ENCODE results near the gene COQ7. TPM values are rescaled to one million over a fixed set of nuclear protein-coding genes. Genes with fewer than 3 reads are reported as not detected.

Gene COQ7
- total RNA-seq, 1 donor from 2014 or later = 22.0 TPM

- no peak for TF ChIP-seq CTCF (IDR thresholded peaks at IDR 0.05; ENCODE audit: insufficient read depth, low read length, poor library complexity, severe bottlenecking)
- Histone ChIP-seq H3K27me3 (ENCODE audit: control insufficient read depth, insufficient read depth, low read length) (no peaks in the 10 kb centered on the region), H3K4me3 (ENCODE audit: low read depth, low read length) (no peak overlapping the region), H3K36me3 (ENCODE audit: control insufficient read depth, insufficient read depth, low read length) (peaks cover 1% of the 10 kb centered on the region)
- DNase-seq (ENCODE audit: low read depth) = no peak
Measured at GRCh38 chr16:19126300-19126699, 58.9 kb downstream of the COQ7 start.

GRCh38 chr16:19127205-19127604, 59.8 kb downstream of the COQ7 start:
- Histone ChIP-seq H3K36me3 (ENCODE audit: control insufficient read depth, insufficient read depth, low read length) (no peaks in the 10 kb centered on the region), H3K27me3 (ENCODE audit: control insufficient read depth, insufficient read depth, low read length) (no peaks in the 10 kb centered on the region), H3K4me3 (ENCODE audit: low read depth, low read length) (no peak overlapping the region)
- DNase-seq (ENCODE audit: low read depth) = no peak
- no peak for TF ChIP-seq CTCF (IDR thresholded peaks at IDR 0.05; ENCODE audit: insufficient read depth, low read length, poor library complexity, severe bottlenecking)

GRCh38 chr16:19127674-19128131, 60.3 kb downstream of the COQ7 start:
- no peak overlapping the region for H3K4me3 ChIP-seq (ENCODE audit: low read depth, low read length)

GRCh38 chr16:19128454-19129200, 61.2 kb downstream of the COQ7 start:
- TF ChIP-seq CTCF (IDR thresholded peaks at IDR 0.05; ENCODE audit: insufficient read depth, low read length, poor library complexity, severe bottlenecking) = no peak
- DNase-seq (ENCODE audit: low read depth) = no peak
- Histone ChIP-seq H3K36me3 (ENCODE audit: control insufficient read depth, insufficient read depth, low read length) (no peaks in the 10 kb centered on the region), H3K4me3 (ENCODE audit: low read depth, low read length) (no peak overlapping the region), H3K27me3 (ENCODE audit: control insufficient read depth, insufficient read depth, low read length) (no peaks in the 10 kb centered on the region)

More at GRCh38 chr16:19127674-19128131, 60.3 kb downstream of the COQ7 start:
- no peak for DNase-seq (ENCODE audit: low read depth)
- no peaks in the 10 kb centered on the region for H3K36me3 ChIP-seq (ENCODE audit: control insufficient read depth, insufficient read depth, low read length)
- H3K27me3 ChIP-seq (ENCODE audit: control insufficient read depth, insufficient read depth, low read length) = no peaks in the 10 kb centered on the region
- TF ChIP-seq CTCF (IDR thresholded peaks at IDR 0.05; ENCODE audit: insufficient read depth, low read length, poor library complexity, severe bottlenecking) = no peak

Other genes with a start within 250 kb of the COQ7 start
- gene SMG1, start 141.2 kb upstream of the COQ7 start, total RNA-seq = 51.5 and 69.6 TPM in 2 replicates
- 0.75 and 1.6 TPM in 2 replicates for gene TMC7, start 83.7 kb upstream of the COQ7 start, total RNA-seq
- 71.8 and 90.2 TPM in 2 replicates for gene ITPRIPL2, start 46.4 kb downstream of the COQ7 start, total RNA-seq
- gene SYT17, start 100.6 kb downstream of the COQ7 start, total RNA-seq = 0.62 and 0.63 TPM in 2 replicates
- gene CLEC19A, start 218.1 kb downstream of the COQ7 start, total RNA-seq = not detected in 2 replicates